GM08714 (cell line): Measurements from ENCODE around the gene RGS7.
"Not testable (repeated sequence)": the region's sequence is repeated elsewhere in the genome, so short reads cannot be mapped to it uniquely, and the experiment has no call there.

Experiments
- H3K4me3 ChIP-seq: fragments of 200-500 bp; sonication (Bioruptor generic); 2 replicates; pipeline ENCODE4 v1.5.1; 2014; ENCODE audit warnings: mild to moderate bottlenecking, low read length, inconsistent platforms
- ZNF274 ChIP-seq: IDR thresholded peaks from 2 replicates; pipeline ENCODE4 v1.6.1; 2012; ENCODE audit warnings: mild to moderate bottlenecking, low read depth, low read length

Gene RGS7

DNA sequence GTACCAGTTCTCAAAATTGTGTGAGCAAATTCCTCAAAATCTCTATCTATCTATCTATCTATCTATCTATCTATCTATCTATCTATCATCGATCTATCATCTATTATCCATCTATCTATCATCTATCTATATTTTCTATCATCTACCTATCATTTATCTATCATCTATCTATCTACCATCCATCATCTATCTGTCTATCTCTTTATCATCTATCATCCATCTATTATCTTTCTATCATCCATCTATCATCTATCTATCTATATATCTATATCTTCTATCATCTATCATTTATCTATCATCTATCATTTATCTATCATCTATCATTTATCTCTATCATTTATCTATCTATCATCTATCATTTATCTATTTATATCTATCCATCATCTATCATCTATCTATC, 380.3 kb downstream of the RGS7 start:
- no peak for TF ChIP-seq ZNF274
- no peak overlapping the region for H3K4me3 ChIP-seq

DNA sequence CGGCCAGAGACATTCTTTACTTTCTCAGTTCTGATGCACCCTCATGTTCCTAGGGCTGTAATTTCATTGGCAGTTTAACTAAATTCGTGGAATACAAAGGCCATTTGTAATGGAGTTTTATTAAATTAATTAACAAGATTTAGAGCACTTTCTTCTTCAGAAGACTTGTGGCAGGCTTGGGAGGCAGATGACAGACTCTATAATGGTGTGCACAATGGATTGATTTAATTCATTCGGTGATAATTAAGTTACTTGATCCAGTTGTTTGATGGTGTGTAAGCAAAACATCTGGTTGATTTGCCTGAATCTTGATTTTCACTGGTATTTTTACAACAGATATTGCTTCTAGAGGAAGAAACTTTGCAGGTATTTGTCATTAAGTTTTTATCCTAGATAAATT, 383.1 kb downstream of the RGS7 start:
- H3K4me3 ChIP-seq = no peak overlapping the region

DNA sequence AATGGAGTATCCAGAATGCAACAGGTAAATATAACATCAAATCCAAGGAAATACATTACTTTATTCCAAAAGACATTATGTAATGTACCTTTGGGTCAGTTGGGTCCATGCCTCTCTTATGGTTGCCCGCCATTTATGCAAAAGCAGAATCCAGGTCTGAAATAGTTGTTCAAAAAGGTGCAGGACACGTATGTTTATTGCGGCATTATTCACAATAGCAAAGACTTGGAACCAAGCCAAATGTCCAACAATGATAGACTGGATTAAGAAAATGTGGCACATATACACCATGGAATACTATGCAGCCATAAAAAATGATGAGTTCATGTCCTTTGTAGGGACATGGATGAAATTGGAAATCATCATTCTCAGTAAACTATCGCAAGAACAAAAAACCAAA, 384.9 kb downstream of the RGS7 start:
- H3K4me3 ChIP-seq = not testable (repeated sequence)

More for the DNA sequence above, 383.1 kb downstream of the RGS7 start:
- TF ChIP-seq ZNF274 = no peak

DNA sequence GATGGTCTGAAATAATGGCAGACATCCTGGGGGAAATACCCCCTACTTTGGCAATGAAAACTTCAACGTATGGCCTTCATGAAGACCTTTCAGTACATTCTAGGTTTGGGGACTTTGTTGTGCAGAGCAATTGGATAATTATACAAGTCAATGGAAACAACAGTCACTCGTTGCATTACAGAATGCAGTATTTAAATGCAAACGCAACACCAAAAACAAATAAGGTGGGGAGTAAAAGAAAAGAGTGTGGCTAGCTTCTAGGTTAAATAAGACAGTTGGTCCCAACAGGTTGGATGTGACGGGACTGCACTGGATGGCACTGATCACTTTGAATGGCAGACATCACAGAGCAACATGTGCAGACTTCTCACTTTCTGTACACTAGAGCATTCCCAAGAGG, 386.8 kb downstream of the RGS7 start:
- no peak for TF ChIP-seq ZNF274
- H3K4me3 ChIP-seq = no peak overlapping the region

DNA sequence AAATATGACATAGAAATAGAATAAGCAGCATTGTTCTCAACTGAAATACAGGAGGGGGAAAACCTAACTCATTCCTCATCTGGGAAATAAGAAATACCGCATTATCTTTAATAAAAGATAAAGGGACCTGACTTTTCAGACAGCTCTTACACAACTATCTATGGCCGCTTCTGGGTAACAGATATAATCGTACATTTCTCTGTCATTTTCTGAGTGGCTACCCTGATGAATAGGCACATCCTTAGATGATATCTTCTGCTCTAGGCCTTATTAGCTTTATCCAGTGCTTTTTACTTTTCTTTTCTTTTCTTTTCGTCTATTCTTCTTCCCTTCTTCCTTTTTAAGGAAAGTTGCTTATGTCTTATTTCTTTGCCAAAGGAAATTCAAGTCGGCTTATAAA, 388.1 kb downstream of the RGS7 start:
- no peak for TF ChIP-seq ZNF274
- H3K4me3 ChIP-seq = no peak overlapping the region

DNA sequence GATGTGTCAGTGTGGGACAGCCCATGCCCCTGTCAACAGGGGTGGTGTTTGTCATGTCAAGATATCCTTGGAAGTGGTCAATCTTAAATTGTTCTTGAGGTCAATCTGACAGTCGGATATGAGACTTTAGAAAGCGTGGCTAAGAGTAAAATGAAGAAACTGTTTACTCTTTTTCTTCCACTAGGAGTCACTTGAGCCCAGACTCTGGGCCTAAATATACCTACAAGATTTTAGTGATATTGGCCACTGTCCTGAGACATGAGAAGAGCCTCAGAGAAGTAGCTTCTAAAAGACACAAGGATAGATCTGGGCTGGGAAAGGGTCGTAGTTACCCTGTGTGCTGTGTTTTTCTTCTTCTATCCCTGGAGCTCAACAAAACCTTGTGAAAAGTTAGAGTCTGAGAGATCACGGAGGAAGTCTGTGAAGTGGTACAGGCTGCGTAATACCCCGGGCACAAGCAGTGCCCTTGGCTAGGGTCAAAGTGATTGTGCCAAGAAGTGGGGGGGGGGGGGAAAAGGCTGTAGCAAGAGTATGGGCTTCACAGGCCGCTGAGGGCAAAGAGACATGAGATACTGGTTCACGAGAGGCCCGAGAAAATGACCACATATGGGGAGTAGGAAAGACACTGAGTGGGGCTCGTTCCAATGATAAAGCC, 389.8 kb downstream of the RGS7 start:
- H3K4me3 ChIP-seq = no peak overlapping the region
- no peak for TF ChIP-seq ZNF274

DNA sequence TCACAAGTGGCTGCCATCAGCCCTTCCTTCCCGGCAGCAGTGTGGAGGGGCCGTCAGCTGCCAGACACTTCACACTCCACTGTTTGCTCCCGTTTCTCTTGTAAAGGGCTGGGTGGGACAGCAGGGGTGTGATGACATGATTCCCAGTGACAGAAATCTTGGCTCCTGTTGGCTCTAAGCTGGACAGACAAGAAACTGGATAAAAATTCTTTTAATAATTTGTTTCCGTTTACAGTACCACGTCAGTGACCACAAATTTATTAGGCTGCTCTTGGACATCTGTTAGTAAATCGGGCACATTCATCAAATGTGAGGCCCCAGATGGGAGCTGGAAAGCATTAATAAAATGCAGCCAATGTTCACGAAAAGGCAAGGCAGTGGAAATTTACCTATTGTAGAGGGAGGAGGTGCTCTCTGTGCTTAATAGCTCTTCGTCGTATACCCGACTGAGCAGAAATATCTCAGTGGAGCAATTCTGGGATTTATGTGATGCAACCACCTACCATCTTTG, 391.4 kb downstream of the RGS7 start:
- H3K4me3 ChIP-seq = no peak overlapping the region
- no peak for TF ChIP-seq ZNF274

DNA sequence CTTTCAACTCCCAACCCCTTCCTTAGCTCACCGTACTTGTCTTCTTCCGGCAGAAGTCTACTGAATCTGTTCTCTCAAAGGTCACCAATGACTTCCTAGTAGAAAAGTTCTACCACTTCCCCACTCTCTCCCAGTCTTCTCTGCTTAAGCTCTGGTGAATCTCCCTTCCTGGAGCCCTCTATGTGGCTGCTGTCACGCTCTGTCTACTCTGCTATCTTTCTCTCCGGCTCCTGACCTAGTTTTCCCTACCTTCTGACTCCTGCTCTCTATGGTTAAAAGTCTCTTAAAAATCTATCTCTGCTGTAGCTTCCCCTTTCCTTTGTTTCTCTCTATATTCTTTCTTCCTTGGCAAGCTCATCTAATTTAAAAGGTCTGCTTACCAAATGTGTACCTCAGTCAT, 394.9 kb downstream of the RGS7 start:
- H3K4me3 ChIP-seq = no peak overlapping the region
- TF ChIP-seq ZNF274 = no peak

DNA sequence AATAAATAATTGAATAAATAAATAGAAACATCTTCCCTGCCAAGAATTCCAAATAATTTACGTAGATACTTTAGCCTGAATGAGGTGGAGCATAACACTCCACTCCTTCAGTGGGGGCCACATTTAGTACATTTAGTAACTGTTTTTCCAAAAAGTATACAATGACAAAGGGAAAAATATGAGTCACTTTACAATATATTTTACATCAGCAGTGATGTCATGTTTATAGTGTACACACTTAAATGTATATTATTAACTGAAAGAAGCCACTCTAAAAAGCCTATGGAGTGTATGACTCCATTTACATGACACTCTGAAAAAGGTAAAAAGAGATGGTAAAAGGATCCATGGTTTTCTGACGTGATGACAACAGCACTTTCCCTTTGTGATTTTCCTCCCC, 400.6 kb downstream of the RGS7 start:
- no peak overlapping the region for H3K4me3 ChIP-seq
- no peak for TF ChIP-seq ZNF274

DNA sequence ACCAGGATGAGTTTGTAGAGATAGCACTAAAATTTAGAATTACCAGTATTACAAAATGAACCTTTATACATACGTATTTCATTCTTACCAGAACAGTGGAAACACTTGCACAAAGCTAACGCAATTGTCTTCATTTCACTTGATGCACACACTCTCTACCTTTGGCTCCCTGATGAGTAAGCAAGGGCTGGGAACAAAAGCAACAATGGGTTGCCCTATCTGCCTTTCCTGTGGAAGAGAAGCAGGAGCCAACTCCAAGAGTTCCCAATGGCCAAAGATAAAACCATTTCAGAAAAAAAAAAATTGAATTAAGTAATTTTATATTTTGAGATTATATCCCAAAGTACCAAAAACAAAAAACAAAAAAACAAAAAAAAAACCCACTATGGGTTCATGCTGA, 401.0 kb downstream of the RGS7 start:
- H3K4me3 ChIP-seq = no peak overlapping the region
- TF ChIP-seq ZNF274 = no peak

DNA sequence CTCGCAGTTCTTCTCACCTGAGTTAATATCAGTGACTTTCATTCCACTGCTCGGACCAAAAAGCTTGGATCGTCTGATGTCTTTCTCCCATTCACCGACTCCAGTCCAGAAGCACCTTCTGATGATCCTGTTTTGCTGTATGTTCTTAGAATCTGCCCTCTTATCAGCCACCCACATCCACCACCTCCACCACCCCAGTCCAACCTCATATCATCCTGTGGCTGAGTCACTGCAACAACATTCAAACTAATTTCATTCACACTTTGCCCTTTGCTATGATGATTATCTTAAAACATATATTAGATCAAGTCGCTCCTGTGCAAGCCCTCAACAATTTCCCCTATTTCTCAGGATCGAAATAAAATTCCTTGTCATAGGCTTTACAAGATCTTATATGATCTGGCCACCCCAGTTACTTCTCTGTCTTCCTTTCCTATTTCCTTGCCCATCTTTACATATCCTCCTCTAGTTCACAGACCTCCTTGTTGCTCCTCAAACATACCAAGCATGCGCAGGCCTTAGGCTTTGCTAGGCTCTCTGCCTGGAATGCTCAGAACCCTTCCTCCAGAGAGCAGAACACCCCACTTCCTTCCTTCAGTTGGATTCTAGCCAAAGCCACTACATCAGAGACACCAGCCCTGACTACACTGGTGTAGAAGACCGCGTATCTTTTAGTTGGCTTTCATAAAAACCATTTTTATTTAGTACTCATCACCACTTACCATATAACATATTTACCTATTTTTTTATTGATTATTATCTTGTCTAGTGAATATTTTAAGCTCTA, 409.4 kb downstream of the RGS7 start:
- no peak overlapping the region for H3K4me3 ChIP-seq
- TF ChIP-seq ZNF274 = no peak

DNA sequence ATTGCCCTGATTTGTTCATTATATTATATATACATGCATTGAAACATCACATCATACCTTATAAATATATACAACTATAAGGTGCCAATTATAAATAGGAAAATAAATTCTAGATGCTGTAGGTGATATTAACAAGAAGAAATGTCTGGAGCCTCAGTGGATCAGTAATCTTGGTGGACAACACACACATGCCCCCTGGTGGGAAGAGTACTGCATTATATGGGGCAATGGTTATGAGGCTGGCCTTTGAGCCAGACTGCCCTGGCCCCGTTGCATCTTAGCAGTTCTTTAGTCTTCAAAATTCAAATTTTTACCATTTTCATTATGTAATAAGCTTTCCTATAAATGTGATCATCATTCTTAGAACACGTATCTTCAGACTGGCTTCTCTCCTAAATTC, 410.1 kb downstream of the RGS7 start:
- no peak overlapping the region for H3K4me3 ChIP-seq
- TF ChIP-seq ZNF274 = no peak

DNA sequence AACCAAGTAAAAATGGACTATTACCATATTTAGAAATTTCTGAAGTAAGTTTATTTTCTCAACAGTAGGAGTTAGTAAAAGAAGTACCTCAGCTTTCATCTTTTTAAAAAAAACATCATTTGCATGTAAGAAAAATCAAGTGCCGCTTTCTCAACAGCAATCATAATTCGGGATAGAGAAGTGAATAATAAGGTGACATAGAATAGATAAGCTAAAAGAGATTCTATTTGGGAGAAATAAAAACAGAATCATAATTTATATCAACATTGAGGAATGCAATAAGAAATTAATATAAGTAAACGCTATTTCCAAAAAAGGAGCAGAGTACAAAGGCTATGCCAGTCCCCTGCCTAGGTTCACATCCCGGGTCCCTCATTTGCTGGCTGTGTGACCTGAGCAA, 414.1 kb downstream of the RGS7 start:
- TF ChIP-seq ZNF274 = no peak
- H3K4me3 ChIP-seq = no peak overlapping the region

DNA sequence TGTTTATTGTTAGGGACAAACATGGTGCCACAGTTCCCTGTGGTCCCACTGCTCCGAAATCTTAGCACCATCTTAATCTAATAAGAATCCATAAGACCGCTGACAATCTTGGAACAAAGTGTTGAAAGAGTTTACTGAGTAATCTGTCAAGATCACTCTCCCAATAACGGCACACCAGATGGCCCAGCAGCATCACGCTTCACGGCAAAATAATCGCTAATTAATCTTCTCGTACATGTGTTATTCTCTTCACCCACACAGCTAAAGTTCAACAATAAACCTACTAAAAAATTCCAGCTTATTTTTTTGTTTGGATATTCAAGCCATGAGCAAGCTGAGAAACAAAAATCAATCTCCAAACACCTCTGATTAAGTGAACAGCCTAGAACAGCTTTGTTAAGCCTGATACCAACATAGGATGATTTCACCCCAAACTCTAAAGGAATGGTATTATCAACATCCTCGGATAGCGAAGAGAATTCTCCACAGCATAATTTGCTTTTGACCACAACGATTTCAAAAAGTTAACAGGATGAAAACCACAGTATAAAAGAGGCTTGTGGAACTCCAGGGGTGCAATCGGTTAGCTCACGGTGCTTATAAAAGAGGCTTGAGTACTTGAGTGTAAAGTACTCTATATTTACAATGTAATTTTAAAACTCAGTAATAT, 415.2 kb downstream of the RGS7 start:
- no peak for TF ChIP-seq ZNF274
- H3K4me3 ChIP-seq = no peak overlapping the region
